ENCODE results near the gene VAV3. TPM values are rescaled to one million over a fixed set of nuclear protein-coding genes. Genes with fewer than 3 reads are reported as not detected.

Gene VAV3
- total RNA-seq, 1 donor from 2014 or later, result 0.12 TPM

DNA sequence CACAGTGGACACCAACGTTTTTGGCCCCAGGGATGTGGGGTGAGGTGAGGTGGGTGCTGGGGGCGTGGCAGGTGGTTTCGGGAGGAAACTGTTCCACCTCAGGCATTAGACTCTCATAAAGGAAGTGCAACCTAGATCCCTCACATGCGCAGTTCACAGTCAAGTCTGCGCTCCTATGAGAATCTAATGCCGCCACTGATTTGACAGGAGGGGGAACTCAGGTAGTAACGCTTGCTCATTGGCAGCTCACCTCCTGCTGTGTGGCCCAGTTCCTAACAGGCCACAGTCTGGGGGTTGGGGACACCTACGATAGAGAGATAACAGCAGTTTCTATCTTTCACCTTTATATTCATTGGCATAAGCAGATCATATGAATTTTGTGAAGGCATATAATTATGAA, 347.1 kb downstream of the VAV3 start:
- Mint-ChIP-seq H3K9me3 (ENCODE audit: low read depth) (peaks cover 6% of the 10 kb centered on the region), H3K27ac (ENCODE audit: unreplicated experiment) (no peak overlapping the region), H3K4me3 (ENCODE audit: unreplicated experiment) (no peak overlapping the region), H3K27me3 (ENCODE audit: low read depth) (peaks cover 10% of the 10 kb centered on the region), H3K4me1 (ENCODE audit: low read depth) (no peaks in the 10 kb centered on the region), H3K36me3 (ENCODE audit: low read depth) (no peaks in the 10 kb centered on the region)
- no peak for DNase-seq (ENCODE audit: low spot score)
- TF ChIP-seq, protein P1, sequence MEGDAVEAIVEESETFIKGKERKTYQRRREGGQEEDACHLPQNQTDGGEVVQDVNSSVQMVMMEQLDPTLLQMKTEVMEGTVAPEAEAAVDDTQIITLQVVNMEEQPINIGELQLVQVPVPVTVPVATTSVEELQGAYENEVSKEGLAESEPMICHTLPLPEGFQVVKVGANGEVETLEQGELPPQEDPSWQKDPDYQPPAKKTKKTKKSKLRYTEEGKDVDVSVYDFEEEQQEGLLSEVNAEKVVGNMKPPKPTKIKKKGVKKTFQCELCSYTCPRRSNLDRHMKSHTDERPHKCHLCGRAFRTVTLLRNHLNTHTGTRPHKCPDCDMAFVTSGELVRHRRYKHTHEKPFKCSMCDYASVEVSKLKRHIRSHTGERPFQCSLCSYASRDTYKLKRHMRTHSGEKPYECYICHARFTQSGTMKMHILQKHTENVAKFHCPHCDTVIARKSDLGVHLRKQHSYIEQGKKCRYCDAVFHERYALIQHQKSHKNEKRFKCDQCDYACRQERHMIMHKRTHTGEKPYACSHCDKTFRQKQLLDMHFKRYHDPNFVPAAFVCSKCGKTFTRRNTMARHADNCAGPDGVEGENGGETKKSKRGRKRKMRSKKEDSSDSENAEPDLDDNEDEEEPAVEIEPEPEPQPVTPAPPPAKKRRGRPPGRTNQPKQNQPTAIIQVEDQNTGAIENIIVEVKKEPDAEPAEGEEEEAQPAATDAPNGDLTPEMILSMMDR (IDR thresholded peaks at IDR 0.05), result no peak

DNA sequence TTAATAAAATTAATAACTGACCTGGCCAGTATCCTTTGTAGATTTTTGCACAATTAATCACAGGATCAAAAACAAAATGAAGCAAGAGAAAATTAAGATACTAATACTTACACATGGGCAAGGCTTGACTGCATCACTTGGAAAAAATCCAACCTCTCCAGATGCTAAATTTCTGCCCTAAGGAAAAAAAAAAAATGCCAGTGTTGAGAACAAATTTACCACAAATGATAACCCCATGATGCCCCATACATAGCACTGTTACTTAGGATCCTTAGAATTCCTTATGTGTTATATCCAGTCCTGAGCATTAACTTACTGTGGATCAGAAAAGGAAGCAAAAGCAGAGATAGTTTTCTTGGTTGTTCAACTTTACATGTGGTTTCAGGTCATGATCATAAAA, 347.5 kb downstream of the VAV3 start:
- DNase-seq (ENCODE audit: low spot score), result no peak
- Mint-ChIP-seq H3K9me3 (ENCODE audit: low read depth) (peaks cover 10% of the 10 kb centered on the region), H3K4me1 (ENCODE audit: low read depth) (no peaks in the 10 kb centered on the region), H3K27me3 (ENCODE audit: low read depth) (peaks cover 11% of the 10 kb centered on the region), H3K4me3 (ENCODE audit: unreplicated experiment) (no peak overlapping the region), H3K36me3 (ENCODE audit: low read depth) (peaks cover 3% of the 10 kb centered on the region), H3K27ac (ENCODE audit: unreplicated experiment) (no peak overlapping the region)
- TF ChIP-seq, protein P1 (IDR thresholded peaks at IDR 0.05), result no peak

DNA sequence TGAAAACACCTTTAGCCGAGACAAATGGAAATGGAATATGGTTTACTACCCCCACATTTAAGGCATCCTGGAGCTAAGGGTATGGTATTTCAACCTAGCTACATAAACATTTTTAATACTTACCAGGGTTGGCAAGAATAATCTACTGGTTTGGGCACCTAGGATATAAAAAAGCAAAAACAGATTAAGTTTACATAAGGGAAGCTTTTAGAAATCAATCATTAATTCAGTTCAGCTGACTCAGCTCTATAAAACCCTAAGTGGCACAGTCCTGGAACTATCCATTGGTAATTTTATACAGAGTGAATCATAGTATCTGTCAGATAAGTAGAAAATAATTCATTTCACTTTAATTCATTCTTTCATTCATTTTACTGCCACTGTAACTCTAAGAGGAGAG, 355.2 kb downstream of the VAV3 start:
- Mint-ChIP-seq H3K27ac (ENCODE audit: unreplicated experiment) (no peak overlapping the region), H3K9me3 (ENCODE audit: low read depth) (peaks cover 12% of the 10 kb centered on the region), H3K4me3 (ENCODE audit: unreplicated experiment) (no peak overlapping the region), H3K27me3 (ENCODE audit: low read depth) (peaks cover 6% of the 10 kb centered on the region), H3K36me3 (ENCODE audit: low read depth) (peaks cover 3% of the 10 kb centered on the region), H3K4me1 (ENCODE audit: low read depth) (no peaks in the 10 kb centered on the region)
- DNase-seq (ENCODE audit: low spot score), result no peak
- TF ChIP-seq, protein P1 (IDR thresholded peaks at IDR 0.05), result no peak

DNA sequence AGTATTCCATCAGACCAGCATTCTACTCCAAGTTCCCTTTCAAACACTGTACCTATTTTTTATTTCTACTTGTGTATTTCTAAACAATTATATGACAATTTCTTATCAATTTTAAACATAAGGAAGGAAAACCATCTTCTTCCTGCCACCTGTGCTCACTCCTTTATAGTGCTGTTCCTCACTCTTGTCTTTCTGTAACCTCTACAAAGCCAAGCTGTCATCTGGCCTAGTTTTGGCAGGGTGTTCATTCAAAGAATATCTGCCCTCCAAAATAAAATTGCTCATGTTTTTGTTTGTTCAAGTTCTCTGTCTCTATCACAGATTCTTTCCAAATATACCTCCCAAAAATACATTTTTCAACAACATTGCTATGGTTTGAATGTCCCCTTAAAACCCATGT, 360.2 kb downstream of the VAV3 start:
- no peaks in the 10 kb centered on the region for H3K9me3 Mint-ChIP-seq (ENCODE audit: low read depth)
- TF ChIP-seq, protein P1 (IDR thresholded peaks at IDR 0.05), result no peak
- no peaks in the 10 kb centered on the region for H3K36me3 Mint-ChIP-seq (ENCODE audit: low read depth)
- H3K4me3 Mint-ChIP-seq (ENCODE audit: unreplicated experiment), result no peak overlapping the region
- no peak overlapping the region for H3K27ac Mint-ChIP-seq (ENCODE audit: unreplicated experiment)
- H3K27me3 Mint-ChIP-seq (ENCODE audit: low read depth), result peaks cover 4% of the 10 kb centered on the region
- no peak for DNase-seq (ENCODE audit: low spot score)
- no peaks in the 10 kb centered on the region for H3K4me1 Mint-ChIP-seq (ENCODE audit: low read depth)

DNA sequence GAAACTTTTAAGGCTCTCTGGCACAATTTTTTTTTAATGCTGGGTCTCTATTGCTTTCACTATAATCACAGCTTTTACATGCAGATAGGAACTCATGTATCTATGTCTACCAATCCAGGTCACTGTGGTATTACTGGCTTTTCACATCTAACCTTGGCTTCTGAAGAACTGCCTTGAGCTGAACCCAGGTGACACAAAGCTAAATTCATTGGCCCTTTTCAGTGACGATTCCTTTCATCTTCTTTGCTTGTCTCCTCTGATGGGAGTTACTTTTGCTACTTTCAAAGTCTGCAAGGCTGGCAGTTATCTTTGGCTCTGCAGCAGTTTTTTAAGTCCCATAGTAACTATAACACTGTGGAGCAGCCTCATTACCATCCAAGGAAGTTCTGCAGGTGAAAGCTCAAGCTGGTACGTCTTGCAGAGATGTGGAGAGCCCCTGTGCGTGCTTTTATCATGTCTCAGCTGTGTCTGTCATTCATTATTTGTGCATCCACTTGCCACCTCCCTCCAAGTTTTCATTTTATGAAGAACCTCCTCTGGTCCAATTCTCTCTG, 364.3 kb downstream of the VAV3 start:
- H3K4me1 Mint-ChIP-seq (ENCODE audit: low read depth), result no peaks in the 10 kb centered on the region
- no peaks in the 10 kb centered on the region for H3K9me3 Mint-ChIP-seq (ENCODE audit: low read depth)
- DNase-seq (ENCODE audit: low spot score), result no peak
- peaks cover 4% of the 10 kb centered on the region for H3K27me3 Mint-ChIP-seq (ENCODE audit: low read depth)
- TF ChIP-seq, protein P1 (IDR thresholded peaks at IDR 0.05), result no peak
- no peaks in the 10 kb centered on the region for H3K36me3 Mint-ChIP-seq (ENCODE audit: low read depth)
- no peak overlapping the region for H3K4me3 Mint-ChIP-seq (ENCODE audit: unreplicated experiment)
- no peak overlapping the region for H3K27ac Mint-ChIP-seq (ENCODE audit: unreplicated experiment)
